Measurements from ENCODE around the gene TACR1.
"Not testable (repeated sequence)": the region's sequence is repeated elsewhere in the genome, so short reads cannot be mapped to it uniquely, and the experiment has no call there.

The TACR1 gene

DNA sequence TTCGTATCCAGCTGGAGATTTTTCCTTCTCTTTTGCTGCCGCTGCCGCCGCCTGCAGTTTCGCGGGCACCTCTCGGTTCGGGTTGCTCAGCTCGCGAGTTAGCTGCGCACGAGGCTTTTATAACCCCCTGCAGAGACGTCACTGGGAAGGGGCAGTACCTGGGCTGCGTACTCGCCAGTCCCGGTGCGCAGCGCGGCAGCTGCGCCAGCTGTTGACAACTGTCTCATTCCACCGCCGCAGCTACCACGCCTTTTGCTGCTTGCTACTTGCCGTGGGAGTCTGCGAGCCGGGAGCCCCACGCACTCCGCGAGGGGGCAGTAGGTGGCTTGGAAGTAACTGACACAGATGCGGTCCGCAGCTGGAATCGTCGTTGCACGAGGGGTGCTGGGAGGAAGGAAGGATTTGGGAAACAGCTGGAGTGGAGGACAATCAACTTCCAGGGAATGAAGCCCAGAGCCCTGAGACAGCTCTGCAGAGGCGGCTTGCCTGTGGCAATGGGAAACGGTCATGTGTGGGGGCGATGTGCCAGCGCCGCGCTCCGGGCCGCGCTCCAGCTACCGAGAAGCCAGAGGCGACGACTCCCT lies at the start of gene TACR1:
Gene TACR1, minus strand, starts transcription at position 93 of the 584 bp plus-strand sequence. CDS start 586 bp downstream, outside the sequence.
- in situ Hi-C loops (cut with MboI; ENCODE audit: low sequenced_read_pairs): no loop called here

DNA sequence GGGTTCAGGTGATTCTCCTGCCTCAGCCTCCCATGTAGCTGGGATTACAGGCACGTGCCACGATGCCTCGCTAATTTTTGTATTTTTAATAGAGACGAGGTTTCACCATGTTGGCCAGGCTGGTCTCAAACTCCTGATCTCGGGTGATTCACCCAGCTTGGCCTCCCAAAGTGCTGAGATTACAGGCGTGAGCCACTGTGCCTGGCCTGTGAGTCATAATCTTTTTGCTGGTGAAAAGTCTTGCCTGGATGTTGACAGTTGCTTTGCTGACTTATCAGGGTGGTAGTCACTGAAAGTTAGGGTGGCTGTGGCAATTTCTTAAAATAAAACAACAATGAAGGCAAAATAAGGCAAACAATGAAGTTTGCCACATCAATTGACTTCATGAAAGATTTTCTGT lies 49.3 kb upstream of the TACR1 start:
- in situ Hi-C loops (cut with MboI; ENCODE audit: low sequenced_read_pairs): loop anchor here (25.0 kb wide), 2 partner anchors 336 to 561 kb away; no protein-coding TSS in a partner anchor

DNA sequence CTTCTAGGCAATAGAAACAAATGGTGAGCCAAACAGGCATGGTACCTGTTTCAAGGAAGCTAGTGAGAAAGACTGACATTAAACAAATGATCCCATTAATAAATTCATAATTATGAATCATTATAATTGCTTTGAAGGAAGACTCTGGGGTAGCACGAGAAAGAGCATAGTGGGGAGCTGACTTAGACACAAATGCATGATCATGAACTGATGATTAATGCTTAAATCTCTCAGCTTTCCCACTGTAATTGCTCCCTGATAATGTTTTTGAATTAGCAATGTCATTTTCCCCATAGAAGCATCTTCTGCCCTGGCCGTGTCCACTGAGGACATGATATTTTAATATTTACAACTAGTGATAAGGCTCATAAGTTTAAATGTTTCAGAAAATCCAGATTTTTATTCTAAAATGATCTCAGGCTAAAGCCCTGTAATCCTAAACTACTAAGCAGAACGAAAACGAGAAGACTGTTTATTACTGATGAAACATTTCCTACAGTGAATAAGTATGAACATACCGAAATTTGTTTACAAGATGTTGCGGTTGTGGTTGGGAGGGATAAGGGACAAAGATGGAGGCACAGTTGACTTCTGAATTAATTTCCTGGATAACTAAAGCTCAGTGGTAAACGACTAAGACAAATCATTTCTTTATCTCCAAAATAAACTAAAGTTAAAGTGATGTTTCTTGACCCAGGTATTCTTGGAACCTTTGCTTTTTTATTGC lies 47.3 kb upstream of the TACR1 start:
- in situ Hi-C loops (cut with MboI; ENCODE audit: low sequenced_read_pairs): loop anchor here (25.0 kb wide), 2 partner anchors 334 to 559 kb away; no protein-coding TSS in a partner anchor

DNA sequence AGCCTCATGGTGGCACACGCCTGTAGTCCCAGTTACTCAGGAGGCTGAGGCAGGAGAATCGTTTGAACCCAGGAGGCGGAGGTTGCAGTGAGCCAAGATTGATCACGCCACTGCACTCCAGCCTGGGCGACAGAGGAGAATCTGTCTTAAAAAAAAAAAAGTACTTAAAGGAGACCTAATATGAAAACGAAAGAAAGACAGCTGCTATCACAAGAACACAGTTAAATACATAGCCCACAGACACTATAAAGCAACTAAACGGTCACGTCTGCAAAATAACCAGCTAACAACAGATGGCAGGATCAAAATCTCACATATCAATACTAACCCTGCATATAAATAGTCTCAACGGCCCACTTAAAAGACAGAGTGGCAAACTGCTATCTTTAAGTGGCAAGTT lies 43.9 kb upstream of the TACR1 start:
- in situ Hi-C loops (cut with MboI; ENCODE audit: low sequenced_read_pairs): loop anchor here (25.0 kb wide), 2 partner anchors 331 to 556 kb away; no protein-coding TSS in a partner anchor

DNA sequence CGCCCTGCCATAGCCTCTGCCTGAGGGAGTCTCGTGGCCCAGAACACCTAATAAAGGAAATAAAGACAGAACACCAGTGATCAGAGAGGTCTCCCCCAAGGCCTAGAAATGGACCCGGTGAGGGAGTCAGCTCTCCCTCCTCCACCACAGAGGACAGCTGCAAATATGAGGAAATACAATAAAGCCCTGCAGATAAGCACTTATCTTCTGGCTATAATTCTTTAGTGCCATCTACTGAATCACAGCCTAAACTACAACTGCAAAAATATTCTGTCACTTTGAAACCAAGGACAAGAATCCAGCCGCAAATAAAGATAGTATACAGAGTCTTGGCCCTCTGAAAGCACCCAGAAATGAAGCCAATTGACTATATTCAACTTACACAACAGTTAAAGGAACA lies 42.4 kb upstream of the TACR1 start:
- in situ Hi-C loops (cut with MboI; ENCODE audit: low sequenced_read_pairs): loop anchor here (25.0 kb wide), 2 partner anchors 329 to 554 kb away; no protein-coding TSS in a partner anchor

GRCh38 chr2:75238670-75239330 lies 39.5 kb upstream of the TACR1 start:
- in situ Hi-C loops (cut with MboI; ENCODE audit: low sequenced_read_pairs): loop anchor here (25.0 kb wide), 2 partner anchors 326 to 551 kb away; no protein-coding TSS in a partner anchor

DNA sequence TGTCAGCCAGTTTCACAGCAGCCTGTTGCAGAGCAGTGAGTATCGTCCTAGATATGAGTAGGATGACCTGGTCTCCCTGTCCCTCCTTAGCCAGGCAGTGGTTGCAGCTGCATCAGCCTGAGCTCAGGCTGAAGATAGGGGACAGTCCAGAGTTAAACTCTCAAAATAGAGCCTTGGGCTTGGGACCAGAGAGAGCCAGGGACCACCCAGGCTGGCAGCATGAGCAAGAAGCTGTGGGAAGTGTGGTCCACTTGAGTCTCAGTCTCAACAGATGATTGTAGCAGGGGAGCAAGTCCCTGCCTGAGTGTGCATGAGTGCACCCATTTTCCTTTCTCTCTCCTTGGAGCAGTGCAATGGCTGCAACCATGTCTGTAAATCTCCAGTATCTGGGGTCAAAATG lies 38.0 kb upstream of the TACR1 start:
- in situ Hi-C loops (cut with MboI; ENCODE audit: low sequenced_read_pairs): loop anchor here (25.0 kb wide), 2 partner anchors 325 to 550 kb away; no protein-coding TSS in a partner anchor

GRCh38 chr2:75233965-75234364 lies 34.6 kb upstream of the TACR1 start:
- in situ Hi-C loops (cut with MboI; ENCODE audit: low sequenced_read_pairs): loop anchor here (25.0 kb wide), 2 partner anchors 322 to 547 kb away; no protein-coding TSS in a partner anchor

DNA sequence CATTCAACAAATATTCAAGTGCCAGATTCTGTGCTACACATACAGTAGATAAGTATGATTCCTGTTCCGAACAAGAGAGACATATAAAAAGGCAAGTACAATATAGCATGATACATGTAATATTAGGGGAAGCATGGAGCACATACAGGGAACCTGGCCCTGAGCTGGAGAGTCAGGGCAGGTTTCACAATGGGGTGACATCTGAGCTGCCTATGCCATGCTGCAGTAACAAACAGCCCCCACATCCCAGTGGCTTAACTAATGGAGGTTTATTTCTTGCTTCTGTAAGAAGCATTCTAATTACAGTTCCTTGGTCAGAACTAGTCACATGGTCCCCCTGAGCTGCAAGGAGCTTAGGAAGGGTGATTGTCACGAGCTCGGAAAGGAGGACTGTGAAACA lies 27.3 kb upstream of the TACR1 start:
- in situ Hi-C loops (cut with MboI; ENCODE audit: low sequenced_read_pairs): loop anchor here (25.0 kb wide), 2 partner anchors 314 to 539 kb away; no protein-coding TSS in a partner anchor

DNA sequence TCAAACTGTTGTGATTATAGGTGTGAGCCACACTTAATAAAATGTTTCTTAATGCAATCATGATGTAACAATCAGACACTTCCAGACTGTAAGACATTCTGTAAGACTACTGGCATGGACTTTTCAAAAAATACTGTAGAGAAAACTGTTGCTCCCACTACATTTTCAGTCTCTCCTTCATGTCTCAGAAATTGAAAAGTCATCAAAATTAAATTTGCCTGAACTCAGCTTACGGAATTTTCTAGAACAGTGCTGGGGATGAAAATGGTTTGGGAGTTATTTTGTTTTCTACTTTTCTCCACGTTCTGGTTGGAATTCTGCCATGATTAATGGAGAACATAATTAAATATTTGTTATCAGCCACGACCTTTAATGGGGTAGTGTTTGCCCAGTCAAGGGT lies 26.8 kb upstream of the TACR1 start:
- in situ Hi-C loops (cut with MboI; ENCODE audit: low sequenced_read_pairs): loop anchor here (25.0 kb wide), 2 partner anchors 314 to 539 kb away; no protein-coding TSS in a partner anchor

DNA sequence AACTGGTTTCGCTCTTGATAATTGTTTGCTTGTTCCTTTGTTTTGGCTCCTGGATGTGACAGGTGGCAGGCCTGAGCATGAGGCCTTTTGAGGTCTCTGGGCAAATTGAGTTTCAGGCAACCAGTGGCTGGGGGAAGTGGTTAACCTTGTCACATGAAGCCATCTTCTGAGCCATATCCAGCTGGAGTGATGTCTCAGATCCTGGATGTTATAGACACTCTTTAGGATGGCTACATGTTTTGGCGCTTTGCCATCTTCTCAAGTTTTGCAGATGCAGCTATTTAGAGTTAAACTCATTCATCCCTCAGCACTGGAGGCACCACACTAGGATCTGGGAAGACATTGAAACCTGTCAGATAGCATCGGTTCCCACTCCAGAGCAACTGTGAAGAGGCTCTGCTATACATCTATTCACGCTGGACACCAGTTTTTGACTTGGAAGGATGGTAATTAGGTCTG lies 25.3 kb upstream of the TACR1 start:
- in situ Hi-C loops (cut with MboI; ENCODE audit: low sequenced_read_pairs): loop anchor here (25.0 kb wide), 2 partner anchors 312 to 537 kb away; no protein-coding TSS in a partner anchor

DNA sequence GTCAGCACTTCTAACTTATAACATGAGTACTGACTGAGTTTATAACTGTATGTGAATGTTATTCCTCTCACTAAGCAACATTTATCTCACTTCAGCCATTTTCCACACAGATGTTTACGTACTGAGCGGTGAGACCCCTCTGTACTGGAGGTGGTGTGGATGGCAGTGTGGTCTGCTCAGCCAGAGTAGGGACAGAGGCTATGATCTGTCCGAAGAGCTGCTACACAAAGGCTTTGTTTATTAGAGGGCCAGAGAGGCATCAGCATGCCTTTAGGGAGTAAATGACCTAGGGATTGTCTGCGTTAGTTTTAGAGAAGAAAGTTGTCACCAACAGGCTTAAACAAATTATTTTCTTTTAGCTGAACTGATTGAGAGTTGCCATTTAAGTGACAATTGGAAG lies 23.2 kb upstream of the TACR1 start:
- in situ Hi-C loops (cut with MboI; ENCODE audit: low sequenced_read_pairs): no loop called here

- in situ Hi-C loops (cut with MboI; ENCODE audit: low sequenced_read_pairs): no loop called here
Observed at GRCh38 chr2:75221862-75222261, 22.5 kb upstream of the TACR1 start.

- in situ Hi-C loops (cut with MboI; ENCODE audit: low sequenced_read_pairs): not testable (repeated sequence)
Observed at GRCh38 chr2:75219213-75219612, 19.9 kb upstream of the TACR1 start.

DNA sequence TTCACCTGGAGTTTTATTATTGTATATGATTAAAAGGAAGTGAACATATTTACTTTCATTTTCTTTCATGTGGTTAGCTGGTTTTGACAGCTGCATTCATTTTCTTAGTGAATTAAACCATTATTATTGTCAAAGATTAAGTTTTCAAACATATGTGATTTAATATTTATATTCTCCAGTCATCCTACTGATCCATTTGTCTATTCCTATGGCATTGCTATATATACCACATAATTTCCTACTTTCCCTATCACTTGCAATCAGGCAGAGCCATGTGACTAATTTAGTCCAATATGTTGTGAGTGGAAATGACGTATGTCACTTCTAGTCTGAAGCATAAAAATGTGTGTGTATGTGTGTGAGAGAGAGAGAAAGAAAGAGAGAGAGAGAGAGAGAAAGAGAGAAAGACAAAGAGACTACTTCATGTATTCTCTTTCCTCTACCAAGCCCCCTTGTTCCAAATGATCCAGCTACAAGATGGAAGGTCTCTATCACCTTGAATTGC lies 12.0 kb upstream of the TACR1 start:
- in situ Hi-C loops (cut with MboI; ENCODE audit: low sequenced_read_pairs): no loop called here

DNA sequence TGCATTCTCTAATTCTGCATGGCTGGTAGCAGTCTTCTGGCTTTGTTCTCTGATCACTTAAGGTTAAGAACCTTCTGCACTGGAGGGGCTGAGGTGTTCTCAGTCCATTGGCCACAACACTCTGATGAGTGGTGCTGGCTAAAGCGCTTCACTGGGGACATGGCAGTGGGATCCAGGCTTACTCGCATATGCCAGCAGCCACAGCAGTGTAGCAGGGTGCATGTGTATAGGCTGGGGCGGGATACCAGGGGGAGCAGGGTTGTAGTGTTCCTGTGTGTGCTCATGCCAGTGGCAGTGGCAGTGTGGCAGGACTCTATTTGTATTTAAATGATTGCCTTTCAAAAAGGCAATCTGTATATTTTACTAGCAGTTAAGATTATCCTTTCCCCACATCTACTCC lies 11.1 kb upstream of the TACR1 start:
- in situ Hi-C loops (cut with MboI; ENCODE audit: low sequenced_read_pairs): no loop called here

DNA sequence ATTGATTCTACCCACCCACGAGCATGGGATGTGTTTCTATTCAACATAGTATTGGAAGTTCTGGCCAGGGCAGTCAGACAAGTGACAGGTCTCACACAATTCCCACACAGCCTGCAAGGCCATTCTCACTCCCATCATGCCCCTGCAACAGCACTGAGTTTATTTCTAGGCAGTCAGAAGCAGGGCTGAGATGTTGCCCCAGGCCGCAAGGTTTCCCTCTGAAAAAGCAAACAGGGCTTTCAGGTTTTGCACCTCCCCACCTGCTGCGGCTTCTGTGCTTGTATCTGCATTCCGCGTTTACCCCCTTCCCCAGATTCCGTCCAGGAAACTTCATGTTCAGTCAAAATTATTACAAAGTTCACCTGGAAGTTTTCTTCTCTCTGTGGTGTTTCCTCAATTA lies 9.4 kb upstream of the TACR1 start:
- in situ Hi-C loops (cut with MboI; ENCODE audit: low sequenced_read_pairs): no loop called here

DNA sequence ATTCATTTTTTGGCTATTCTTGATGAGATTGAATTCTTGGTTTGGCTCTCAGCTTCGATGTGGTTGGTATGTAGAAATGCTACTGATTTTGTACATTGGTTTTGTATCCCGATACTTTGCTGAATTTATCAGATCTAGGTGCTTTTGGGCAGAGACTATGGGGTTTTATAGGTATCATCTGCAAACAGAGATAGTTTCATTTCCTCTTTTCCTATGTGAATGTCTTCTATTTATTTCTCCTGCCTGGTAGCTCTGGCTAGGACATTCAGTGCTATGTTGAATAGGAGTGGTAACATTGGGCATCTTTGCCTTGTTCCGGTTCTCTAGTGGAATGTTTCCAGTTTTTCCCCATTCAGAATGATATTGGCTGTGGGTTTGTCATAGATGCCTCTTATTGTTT lies 5.5 kb upstream of the TACR1 start:
- in situ Hi-C loops (cut with MboI; ENCODE audit: low sequenced_read_pairs): no loop called here

- in situ Hi-C loops (cut with MboI; ENCODE audit: low sequenced_read_pairs): no loop called here
Observed at GRCh38 chr2:75202359-75202758, 3.0 kb upstream of the TACR1 start.

DNA sequence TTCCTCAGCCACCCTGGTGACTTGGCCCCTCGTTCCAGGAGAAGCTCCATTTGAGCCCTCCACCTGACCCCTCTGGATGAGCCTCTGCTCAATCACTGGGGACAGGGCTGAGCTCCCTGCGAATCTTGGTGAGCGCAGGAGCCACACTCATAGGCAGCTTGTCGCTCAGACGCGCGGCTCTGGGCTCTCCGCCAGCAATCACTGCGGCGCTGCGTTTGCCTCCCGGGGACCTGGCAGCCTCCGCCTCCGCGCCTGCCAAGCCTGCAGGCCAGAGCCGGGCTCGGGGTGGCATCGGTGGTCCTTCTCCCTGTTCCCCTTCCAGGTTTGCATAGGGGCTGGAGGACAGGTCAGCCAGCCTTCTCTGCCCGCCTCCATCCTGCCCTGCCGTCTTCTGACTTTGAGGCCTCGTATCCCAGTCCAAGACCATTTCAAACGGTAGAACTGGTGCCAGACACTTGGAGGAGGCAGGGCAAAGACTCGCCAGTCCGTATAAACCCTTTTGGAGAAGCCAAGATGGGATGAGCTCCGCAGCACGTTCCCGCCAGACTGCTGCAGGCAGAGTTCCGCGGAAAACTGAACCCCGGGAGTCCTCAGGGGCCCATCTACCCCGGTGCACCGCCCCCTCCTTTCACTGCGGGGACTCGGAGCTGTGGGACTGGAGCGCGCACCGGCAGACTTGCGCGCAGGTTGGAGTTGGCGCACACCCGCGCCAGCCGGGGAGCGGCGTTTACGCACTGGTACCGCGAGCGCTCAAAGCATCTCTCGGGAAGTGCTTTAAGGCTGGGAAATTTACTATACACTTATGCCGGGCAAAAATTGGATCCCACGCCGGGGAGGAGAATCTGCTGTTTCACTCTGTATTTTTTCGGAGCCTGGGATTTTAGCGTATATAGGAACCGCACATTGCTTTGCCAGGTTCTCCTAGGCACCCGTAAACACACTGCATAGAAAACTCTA lies 1.1 kb upstream of the TACR1 start:
- in situ Hi-C loops (cut with MboI; ENCODE audit: low sequenced_read_pairs): no loop called here

All from HL-60/S4 treated with retinoic acid at 250 ng/mL for 4 days and 3 days (cell line).